Esophagus muscularis mucosa (tissue), 4 donors: Measurements from ENCODE around the gene CYP2J2. TPM values are rescaled to one million over a fixed set of nuclear protein-coding genes. Genes with fewer than 3 reads are reported as not detected.
"Not testable (repeated sequence)": the region's sequence is repeated elsewhere in the genome, so short reads cannot be mapped to it uniquely, and the experiment has no call there.

Source experiments
- DNase-seq: peaks from one replicate; pipeline ENCODE4 v3.0.0-alpha.2; 2017; ENCODE audit errors: extremely low spot score
- H3K27ac ChIP-seq, 4 donors: fragments of 200-600 bp; sonication (generic); replicated peaks in 1 of 4; 1 replicate in 3 of 4; 2 replicates in 1 of 4; pipeline ENCODE4 v1.5.1; 2016 to 2019; ENCODE audit warnings: mild to moderate bottlenecking in 1 of 4
- H3K27me3 ChIP-seq, 4 donors: fragments of 200-600 bp; sonication (generic); one replicate each; pipeline versions ENCODE4 v1.5.1 to v1.6.0; 2016 to 2019
- H3K36me3 ChIP-seq, 4 donors: fragments of 200-600 bp; sonication (generic); one replicate each; pipeline ENCODE4 v1.5.1; 2016 to 2019
- H3K4me1 ChIP-seq, 4 donors: fragments of 200-600 bp; sonication (generic); one replicate each; pipeline ENCODE4 v1.5.1; 2016 to 2019
- H3K4me3 ChIP-seq, 4 donors: fragments of 200-600 bp; sonication (generic); 1 replicate in 2 of 4; 2 replicates in 2 of 4; pipeline ENCODE4 v1.5.1; 2016 to 2019; ENCODE audit warnings: mild to moderate bottlenecking in 4 of 4, moderate library complexity in 1 of 4
- H3K9me3 ChIP-seq, 4 donors: fragments of 200-600 bp; sonication (generic); 1 replicate in 3 of 4; 2 replicates in 1 of 4; pipeline ENCODE4 v1.5.1; 2016 to 2019
- CTCF ChIP-seq, 3 experiments: fragments of 200-600 bp in 2 of 3; fragments of 450-650 bp in 1 of 3; sonication (generic) in 2 of 3; IDR thresholded peaks; one replicate each; pipeline ENCODE4 v1.5.1; 2017 to 2019; ENCODE audit warnings: antibody characterized with exemption in 3 of 3, mild to moderate bottlenecking in 2 of 3, moderate library complexity in 1 of 3
- EP300 ChIP-seq: sonication (generic); formaldehyde crosslinking; IDR thresholded peaks from one replicate; pipeline ENCODE4 v1.6.1; 2017; ENCODE audit warnings: antibody characterized with exemption
- POLR2A ChIP-seq: fragments of 450-650 bp; IDR thresholded peaks from one replicate; pipeline ENCODE4 v1.6.1; 2017; ENCODE audit warnings: antibody characterized with exemption, moderate library complexity, mild to moderate bottlenecking, low read depth
- POLR2AphosphoS5 ChIP-seq, 2 donors: sonication (generic); formaldehyde crosslinking; IDR thresholded peaks; one replicate each; pipeline ENCODE4 v1.6.1; 2017; ENCODE audit warnings: antibody characterized with exemption in 2 of 2
- WGBS: methylation state at CpG from one replicate; pipeline ENCODE4 v1.1.5; 2018; 5-methylcytosine and 5-hydroxymethylcytosine counted together
- intact Hi-C: fragments of 100-400 bp; cut with DNase I; formaldehyde crosslinking; loops from one replicate; pipeline ENCODE4 v1.15.1; 2023
- total RNA-seq, 4 donors: library from RNA; depleted of rRNA; stranded (reverse); fragments of >200 nt; gene quantifications; one replicate each; pipeline versions ENCODE4 v1.1.0 to v1.2.1, GENCODE V29; 2016

CYP2J2 gene
- total RNA-seq, 4 donors from 2014 or later: 0.17 to 0.42 (median 0.26) TPM; not detected in 1

- TF ChIP-seq CTCF (IDR thresholded peaks at IDR 0.05): no peak
- TF ChIP-seq EP300: no peak
- no peak for TF ChIP-seq POLR2A
- no peak for TF ChIP-seq POLR2AphosphoS5 (IDR thresholded peaks at IDR 0.05)
- H3K27ac ChIP-seq: no peak overlapping the region
- no peaks in the 10 kb centered on the region for H3K36me3 ChIP-seq
- WGBS: 95% methylated on average over 2 of the region's 2 CpGs
- H3K9me3 ChIP-seq: peaks cover 0 to 12% (median 6%) of the 10 kb centered on the region in 4 donors
- H3K4me3 ChIP-seq: no peak overlapping the region
- no peak for DNase-seq
- peaks cover 0 to 7% (median 0%) of the 10 kb centered on the region in 4 donors for H3K4me1 ChIP-seq
- peaks cover 0 to 3% (median 0%) of the 10 kb centered on the region in 4 donors for H3K27me3 ChIP-seq
- intact Hi-C loops: no loop called here
These were observed 6.8 kb downstream of the CYP2J2 start for GRCh38 chr1:59919746-59920145.

GRCh38 chr1:59917785-59918180 lies 8.8 kb downstream of the CYP2J2 start:
- no peak overlapping the region for H3K4me3 ChIP-seq
- TF ChIP-seq CTCF (IDR thresholded peaks at IDR 0.05) (no peak), POLR2AphosphoS5 (IDR thresholded peaks at IDR 0.05) (no peak), POLR2A (no peak), EP300 (no peak)
- H3K36me3 ChIP-seq: no peaks in the 10 kb centered on the region
- H3K9me3 ChIP-seq: no peaks in the 10 kb centered on the region
- H3K27me3 ChIP-seq: peaks cover 0 to 3% (median 0%) of the 10 kb centered on the region in 4 donors
- intact Hi-C loops: no loop called here
- no peak for DNase-seq
- H3K27ac ChIP-seq: no peak overlapping the region
- 92% methylated on average over 2 of the region's 2 CpGs for WGBS
- H3K4me1 ChIP-seq: peaks cover 0 to 7% (median 0%) of the 10 kb centered on the region in 4 donors

GRCh38 chr1:59917026-59917784 lies 9.4 kb downstream of the CYP2J2 start:
- intact Hi-C loops: no loop called here
- no peak for DNase-seq
- no peaks in the 10 kb centered on the region for H3K36me3 ChIP-seq
- no peak overlapping the region for H3K27ac ChIP-seq
- peaks cover 0 to 7% (median 0%) of the 10 kb centered on the region in 4 donors for H3K4me1 ChIP-seq
- H3K27me3 ChIP-seq: peaks cover 0 to 3% (median 0%) of the 10 kb centered on the region in 4 donors
- TF ChIP-seq EP300 (no peak), POLR2A (no peak), CTCF (IDR thresholded peaks at IDR 0.05) (no peak), POLR2AphosphoS5 (IDR thresholded peaks at IDR 0.05) (no peak)
- no peak overlapping the region for H3K4me3 ChIP-seq
- WGBS: 89% methylated on average over 10 of the region's 10 CpGs
- no peaks in the 10 kb centered on the region for H3K9me3 ChIP-seq

GRCh38 chr1:59915516-59915915 lies 11.1 kb downstream of the CYP2J2 start:
- 50% methylated on average over 1 of the region's 1 CpG for WGBS
- intact Hi-C loops: no loop called here
- no peaks in the 10 kb centered on the region for H3K27me3 ChIP-seq
- H3K27ac ChIP-seq: no peak overlapping the region
- no peaks in the 10 kb centered on the region for H3K36me3 ChIP-seq
- DNase-seq: no peak
- H3K9me3 ChIP-seq: no peaks in the 10 kb centered on the region
- TF ChIP-seq POLR2AphosphoS5 (IDR thresholded peaks at IDR 0.05): no peak
- no peak for TF ChIP-seq POLR2A
- TF ChIP-seq EP300: no peak
- no peak for TF ChIP-seq CTCF (IDR thresholded peaks at IDR 0.05)
- peaks cover 0 to 7% (median 0%) of the 10 kb centered on the region in 4 donors for H3K4me1 ChIP-seq
- H3K4me3 ChIP-seq: no peak overlapping the region

DNA sequence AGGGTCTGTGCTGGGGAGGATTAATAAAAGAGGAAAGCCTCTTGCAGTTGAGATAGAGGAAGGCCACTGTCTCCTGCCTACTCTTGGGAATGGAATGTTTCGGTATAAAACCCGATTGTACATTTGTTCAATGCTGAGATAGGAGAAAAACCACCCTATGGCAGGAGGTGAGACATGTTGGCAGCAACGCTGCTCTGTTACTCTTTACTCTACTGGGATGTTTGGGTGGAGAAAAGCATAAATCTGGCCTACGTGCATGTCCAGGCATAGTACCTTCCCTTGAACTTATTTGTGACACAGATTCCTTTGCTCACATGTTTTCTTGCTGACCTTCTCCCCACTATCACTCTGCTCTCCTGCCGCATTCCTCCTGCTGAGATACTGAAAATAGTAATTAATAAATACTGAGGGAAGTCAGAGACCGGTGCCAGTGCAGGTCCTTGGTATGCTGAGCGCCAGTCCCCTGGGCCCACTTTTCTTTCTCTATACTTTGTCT lies 11.7 kb downstream of the CYP2J2 start:
- intact Hi-C loops, H3K27me3 ChIP-seq, H3K27ac ChIP-seq, DNase-seq, H3K36me3 ChIP-seq, H3K4me1 ChIP-seq, H3K4me3 ChIP-seq, H3K9me3 ChIP-seq: not testable (repeated sequence)
- 95% methylated on average over 7 of the region's 7 CpGs for WGBS
